ENCODE results near the gene NR2E3. TPM values are rescaled to one million over a fixed set of nuclear protein-coding genes. Genes with fewer than 3 reads are reported as not detected.

The NR2E3 gene
- not detected for total RNA-seq
- long read RNA-seq, result 0 reads

- no peak within 1 kb of the TSS for H3K27ac ChIP-seq (replicated peaks)
- no peak for DNase-seq
- H3K27me3 ChIP-seq (ENCODE audit: low read depth), result peaks cover 11% of the 10 kb centered on the region
- TF ChIP-seq, protein P1, sequence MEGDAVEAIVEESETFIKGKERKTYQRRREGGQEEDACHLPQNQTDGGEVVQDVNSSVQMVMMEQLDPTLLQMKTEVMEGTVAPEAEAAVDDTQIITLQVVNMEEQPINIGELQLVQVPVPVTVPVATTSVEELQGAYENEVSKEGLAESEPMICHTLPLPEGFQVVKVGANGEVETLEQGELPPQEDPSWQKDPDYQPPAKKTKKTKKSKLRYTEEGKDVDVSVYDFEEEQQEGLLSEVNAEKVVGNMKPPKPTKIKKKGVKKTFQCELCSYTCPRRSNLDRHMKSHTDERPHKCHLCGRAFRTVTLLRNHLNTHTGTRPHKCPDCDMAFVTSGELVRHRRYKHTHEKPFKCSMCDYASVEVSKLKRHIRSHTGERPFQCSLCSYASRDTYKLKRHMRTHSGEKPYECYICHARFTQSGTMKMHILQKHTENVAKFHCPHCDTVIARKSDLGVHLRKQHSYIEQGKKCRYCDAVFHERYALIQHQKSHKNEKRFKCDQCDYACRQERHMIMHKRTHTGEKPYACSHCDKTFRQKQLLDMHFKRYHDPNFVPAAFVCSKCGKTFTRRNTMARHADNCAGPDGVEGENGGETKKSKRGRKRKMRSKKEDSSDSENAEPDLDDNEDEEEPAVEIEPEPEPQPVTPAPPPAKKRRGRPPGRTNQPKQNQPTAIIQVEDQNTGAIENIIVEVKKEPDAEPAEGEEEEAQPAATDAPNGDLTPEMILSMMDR (IDR thresholded peaks at IDR 0.05; ENCODE audit: borderline replicate concordance), result no peak
- H3K9me3 ChIP-seq (replicated peaks), result no peaks in the 10 kb centered on the region
- H3K36me3 ChIP-seq, result no peaks in the 10 kb centered on the region
- H3K4me1 ChIP-seq, result peaks cover 40% of the 10 kb centered on the region
- intact Hi-C loops (cut with micrococcal nuclease), result no loop called here
- H3K4me3 ChIP-seq, result no peak within 1 kb of the TSS
These were observed at the start of gene NR2E3 for GRCh38 chr15:71810256-71811035. Gene NR2E3, plus strand, starts transcription at chr15:71810554. Its CDS starts 190 bp downstream, at chr15:71810744.

- Histone ChIP-seq H3K4me1 (peaks cover 22% of the 10 kb centered on the region), H3K36me3 (peaks cover 32% of the 10 kb centered on the region), H3K4me3 (no peak overlapping the region), H3K27me3 (ENCODE audit: low read depth) (no peaks in the 10 kb centered on the region), H3K9me3 (replicated peaks) (peaks cover 19% of the 10 kb centered on the region), H3K27ac (replicated peaks) (no peak overlapping the region)
- TF ChIP-seq, protein P1 (IDR thresholded peaks at IDR 0.05; ENCODE audit: borderline replicate concordance), result no peak
- intact Hi-C loops (cut with micrococcal nuclease), result no loop called here
- no peak for DNase-seq
These were observed 49.5 kb upstream of the NR2E3 start for GRCh38 chr15:71760852-71761251.

- Histone ChIP-seq H3K4me1 (peaks cover 18% of the 10 kb centered on the region), H3K36me3 (peaks cover 34% of the 10 kb centered on the region), H3K4me3 (no peak overlapping the region), H3K9me3 (replicated peaks) (peaks cover 19% of the 10 kb centered on the region), H3K27me3 (ENCODE audit: low read depth) (no peaks in the 10 kb centered on the region), H3K27ac (replicated peaks) (peak overlapping the region; percentile 49)
- TF ChIP-seq, protein P1 (IDR thresholded peaks at IDR 0.05; ENCODE audit: borderline replicate concordance), result no peak
- intact Hi-C loops (cut with micrococcal nuclease), result no loop called here
- no peak for DNase-seq
These were observed 48.7 kb upstream of the NR2E3 start for GRCh38 chr15:71761649-71762048.

GRCh38 chr15:71768184-71768583 lies 42.2 kb upstream of the NR2E3 start:
- Histone ChIP-seq H3K27ac (replicated peaks) (no peak overlapping the region), H3K4me3 (no peak overlapping the region), H3K4me1 (no peaks in the 10 kb centered on the region), H3K27me3 (ENCODE audit: low read depth) (no peaks in the 10 kb centered on the region), H3K9me3 (replicated peaks) (no peaks in the 10 kb centered on the region), H3K36me3 (peaks cover 38% of the 10 kb centered on the region)
- TF ChIP-seq, protein P1 (IDR thresholded peaks at IDR 0.05; ENCODE audit: borderline replicate concordance), result no peak
- intact Hi-C loops (cut with micrococcal nuclease), result no loop called here
- DNase-seq, result no peak

DNA sequence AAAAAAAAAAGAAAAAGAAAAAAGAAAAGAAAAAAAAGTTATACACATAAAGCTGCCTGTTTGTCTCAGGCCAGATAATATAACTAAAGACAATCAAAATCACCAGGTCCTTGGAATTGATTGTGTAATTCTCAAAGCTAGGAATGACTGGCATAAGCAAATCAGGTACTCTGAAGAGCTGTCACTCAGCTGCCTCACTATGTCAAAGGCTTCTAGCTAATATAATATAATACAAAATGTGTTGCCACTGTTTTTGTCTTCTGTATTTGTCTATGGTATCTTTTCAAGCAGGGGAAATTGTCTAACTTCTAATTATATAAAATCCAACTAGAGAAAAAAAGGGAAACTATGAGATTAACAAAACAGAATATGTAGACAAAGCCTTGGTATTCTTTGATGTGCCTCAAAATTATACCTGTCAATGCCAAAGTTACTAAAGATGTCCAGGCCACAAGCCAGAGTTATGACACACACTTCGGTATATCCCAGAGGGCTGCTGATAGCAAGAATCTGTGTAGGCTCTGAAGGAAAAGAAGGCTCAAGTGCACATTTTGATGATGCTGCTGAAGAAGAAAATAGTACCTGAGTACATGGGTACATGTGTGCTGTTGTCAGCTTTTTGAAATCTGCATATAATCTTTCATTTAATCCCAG lies 37.0 kb upstream of the NR2E3 start:
- Histone ChIP-seq H3K4me1 (peaks cover 7% of the 10 kb centered on the region), H3K27ac (replicated peaks) (no peak overlapping the region), H3K9me3 (replicated peaks) (no peaks in the 10 kb centered on the region), H3K4me3 (no peak overlapping the region), H3K27me3 (ENCODE audit: low read depth) (no peaks in the 10 kb centered on the region), H3K36me3 (peaks cover 20% of the 10 kb centered on the region)
- no peak for DNase-seq
- TF ChIP-seq, protein P1 (IDR thresholded peaks at IDR 0.05; ENCODE audit: borderline replicate concordance), result no peak
- intact Hi-C loops (cut with micrococcal nuclease), result no loop called here

Measured in left ventricle myocardium inferior (tissue), 1 donor.